GM21529 (cell line): ENCODE results near the gene ITGB4.
"Not testable (repeated sequence)": the region's sequence is repeated elsewhere in the genome, so short reads cannot be mapped to it uniquely, and the experiment has no call there.

ENCODE experiments used
- ATAC-seq: cut with Tn5 transposase; IDR thresholded peaks from one replicate; pipeline ENCODE4 v1.9.1; 2021; ENCODE audit not compliant: unreplicated experiment

ITGB4 gene

GRCh38 chr17:75769536-75769935 lies 48.3 kb downstream of the ITGB4 start:
- no peak for ATAC-seq

GRCh38 chr17:75771334-75772281 lies 50.3 kb downstream of the ITGB4 start:
- no peak for ATAC-seq

DNA sequence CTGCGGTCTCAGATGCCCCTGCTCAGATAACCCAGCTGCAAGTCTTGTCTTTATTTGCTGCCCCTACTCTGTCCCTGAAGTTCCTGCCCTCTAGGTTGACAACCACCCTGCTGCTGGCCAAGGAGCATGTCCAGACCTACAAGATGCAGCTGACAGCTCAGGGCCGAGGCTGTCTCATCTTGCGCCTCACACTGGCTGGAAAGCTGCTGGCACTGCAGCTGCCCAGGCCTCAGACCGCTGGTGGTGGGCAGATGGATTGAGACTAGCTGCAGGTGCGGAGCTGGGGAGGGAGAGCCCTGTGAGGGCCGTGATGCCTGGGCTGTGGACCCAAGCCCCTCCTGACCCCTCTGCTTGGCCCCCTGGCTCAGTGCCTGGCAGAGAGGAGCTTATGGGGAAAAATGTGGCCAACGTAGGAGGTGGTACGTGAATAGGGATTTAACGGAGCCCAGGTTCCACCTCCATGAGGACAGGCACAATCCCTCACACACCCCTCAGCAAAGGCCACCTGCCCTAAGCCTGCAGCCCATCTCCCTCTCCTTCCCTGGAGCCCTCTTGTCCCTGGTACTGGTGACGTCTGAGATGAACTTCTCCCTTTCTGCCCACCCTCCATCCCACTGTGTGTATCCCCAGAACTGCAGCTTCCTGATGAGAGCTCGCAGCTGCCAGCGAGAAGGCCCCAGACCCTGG lies 52.0 kb downstream of the ITGB4 start:
- no peak for ATAC-seq

DNA sequence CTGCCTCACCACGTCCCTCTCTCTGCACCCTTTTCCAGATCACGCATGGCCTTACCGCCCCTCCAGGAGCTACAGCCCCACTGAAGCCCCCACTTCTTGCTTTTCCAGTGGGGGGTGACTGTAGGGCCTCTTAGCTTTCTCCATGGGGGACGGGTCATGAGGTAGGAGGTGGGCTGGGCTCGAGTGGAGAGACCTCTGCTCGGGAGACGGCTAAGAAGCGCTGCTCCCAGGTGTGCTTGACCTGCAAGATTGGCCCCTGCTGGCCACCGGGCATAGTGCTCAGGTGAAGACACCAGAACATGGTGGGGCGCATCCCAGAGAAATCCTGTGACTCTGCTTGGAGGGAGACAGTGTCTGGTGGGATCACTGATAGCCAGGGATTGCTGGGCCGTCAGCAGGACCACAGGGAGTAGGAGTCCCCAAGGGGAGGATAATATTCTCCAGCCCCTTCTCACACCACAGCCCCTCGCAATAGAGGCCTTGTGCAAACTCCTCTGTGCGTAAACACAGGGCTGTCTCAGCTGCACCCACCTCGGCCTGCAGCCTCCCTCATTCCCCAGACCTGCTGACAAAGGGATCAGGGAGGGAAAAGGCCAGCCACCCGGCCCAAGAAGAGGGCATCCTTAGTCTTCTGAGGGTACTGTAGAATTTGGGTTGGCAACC lies 52.7 kb downstream of the ITGB4 start:
- no peak for ATAC-seq

- no peak for ATAC-seq
These were observed 53.3 kb downstream of the ITGB4 start for GRCh38 chr17:75774471-75774990.

DNA sequence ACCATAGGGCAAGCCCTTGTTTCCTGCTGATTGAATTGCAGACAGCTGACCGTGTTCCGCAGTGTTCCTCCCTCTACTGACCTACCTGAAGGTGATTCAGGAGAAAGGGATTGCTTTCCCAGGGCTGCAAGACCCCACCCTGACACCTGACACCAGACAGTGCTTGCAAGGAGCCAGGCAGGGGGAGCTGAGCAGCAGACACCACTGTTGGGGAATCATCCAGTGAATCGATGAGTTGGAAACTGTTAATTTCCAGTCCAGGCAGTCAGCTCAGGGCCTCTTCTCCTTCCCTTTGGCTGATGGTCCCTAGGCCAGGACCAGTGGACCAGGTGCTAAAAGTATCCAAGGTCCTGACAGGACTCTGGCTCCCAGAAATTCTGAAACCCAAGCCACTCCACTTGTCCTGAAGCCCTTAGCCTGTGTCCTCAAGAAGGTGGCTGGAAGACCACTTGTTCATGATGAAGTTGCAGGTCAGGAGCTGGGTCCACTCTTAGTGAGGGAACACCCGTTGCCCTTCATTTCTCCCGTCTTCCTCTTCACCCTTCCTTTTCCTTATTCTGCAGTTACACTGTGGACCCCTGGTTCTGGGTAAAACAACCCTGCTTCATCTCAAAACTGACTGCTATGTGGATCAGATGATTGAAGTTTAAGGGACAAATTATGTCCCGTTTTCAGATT lies 53.9 kb downstream of the ITGB4 start:
- ATAC-seq: no peak

DNA sequence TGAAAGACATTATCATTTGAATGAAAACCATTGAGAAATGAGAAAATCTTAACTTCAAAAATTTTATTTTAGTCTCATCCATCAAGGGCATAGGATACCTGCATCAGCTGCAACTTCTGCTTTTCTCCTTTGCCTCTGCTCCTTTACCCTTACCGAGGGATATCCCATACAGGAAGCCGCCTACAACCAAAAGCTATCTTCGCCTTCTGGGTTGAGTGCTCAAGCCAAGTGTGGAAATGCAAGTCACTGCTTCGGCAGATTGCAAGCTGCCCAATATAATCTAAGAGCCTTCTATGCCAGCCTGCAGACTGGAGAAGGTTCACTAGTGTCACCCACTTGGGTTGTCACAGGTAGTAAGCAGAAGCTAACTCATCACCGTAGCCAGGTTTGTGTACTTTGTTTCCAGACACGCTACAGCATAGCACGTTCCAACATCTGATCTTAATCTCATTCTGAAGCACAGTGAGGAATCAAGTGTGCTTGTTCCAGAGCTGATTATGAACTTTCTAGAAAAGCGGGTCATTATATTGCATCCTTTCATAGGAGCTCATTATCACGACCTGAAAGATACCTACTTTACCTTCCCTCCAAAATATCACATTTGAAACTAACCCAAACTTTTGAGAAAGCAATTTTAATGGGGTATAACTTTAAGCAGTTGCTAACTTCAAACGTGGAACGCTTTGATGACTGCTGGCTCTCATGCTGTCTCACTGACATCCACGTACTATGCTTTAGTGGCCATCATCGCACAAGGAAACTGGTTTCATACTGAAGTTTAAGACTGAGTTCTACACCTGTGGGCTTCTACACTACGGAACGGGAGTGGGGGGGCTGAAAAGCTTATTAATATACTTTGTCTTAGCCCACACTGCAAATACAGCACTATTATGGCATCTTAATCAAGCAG lies 55.4 kb downstream of the ITGB4 start:
- ATAC-seq: no peak

GRCh38 chr17:75777296-75777922 lies 56.1 kb downstream of the ITGB4 start:
- no peak for ATAC-seq

GRCh38 chr17:75778066-75778860 lies 57.0 kb downstream of the ITGB4 start:
- ATAC-seq: not testable (repeated sequence)

GRCh38 chr17:75778861-75779249 lies 57.6 kb downstream of the ITGB4 start:
- peak; percentile 5 for ATAC-seq

GRCh38 chr17:75779250-75779986 lies 58.2 kb downstream of the ITGB4 start:
- ATAC-seq: peak; percentile 64

DNA sequence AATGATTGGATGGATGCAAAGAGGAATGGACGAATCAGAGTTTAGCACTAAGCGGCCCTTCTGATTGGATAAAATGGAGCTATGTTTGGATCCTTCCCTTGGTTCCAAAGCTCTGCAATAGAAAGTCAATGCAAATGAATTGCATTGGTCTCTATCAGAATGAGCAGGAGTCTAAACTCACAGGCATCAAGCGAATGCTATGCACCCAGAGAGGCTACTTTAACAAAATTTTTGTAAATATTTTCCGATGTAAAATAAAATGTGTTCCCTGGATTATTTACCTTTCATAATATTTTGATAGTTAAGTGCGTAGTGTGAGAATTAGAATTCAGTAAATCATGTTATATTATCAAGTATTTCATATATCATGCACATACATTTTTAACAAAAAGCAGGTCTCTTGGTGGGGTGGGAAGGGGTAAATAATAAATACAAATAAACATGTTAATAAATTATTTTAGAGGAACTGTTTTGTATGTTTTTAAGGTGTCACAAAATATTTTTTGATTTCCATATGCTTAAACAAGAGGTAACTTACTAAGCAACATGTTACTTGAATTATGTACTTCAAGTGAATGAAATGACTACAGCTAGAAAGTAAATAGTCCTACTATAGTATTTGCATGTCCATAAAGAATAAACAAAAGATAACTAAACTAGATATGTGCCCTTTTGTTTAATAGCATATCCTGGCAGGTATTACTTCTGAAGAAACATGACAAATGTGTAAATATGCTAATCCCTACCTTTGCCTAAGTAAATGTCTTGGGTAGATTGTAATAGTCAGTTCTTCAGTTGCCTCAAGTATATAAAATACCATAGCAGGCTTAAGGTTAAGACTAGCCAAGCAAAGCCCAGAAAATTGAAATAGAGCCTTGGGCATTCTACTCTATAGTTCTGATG lies 59.0 kb downstream of the ITGB4 start:
- ATAC-seq: no peak

DNA sequence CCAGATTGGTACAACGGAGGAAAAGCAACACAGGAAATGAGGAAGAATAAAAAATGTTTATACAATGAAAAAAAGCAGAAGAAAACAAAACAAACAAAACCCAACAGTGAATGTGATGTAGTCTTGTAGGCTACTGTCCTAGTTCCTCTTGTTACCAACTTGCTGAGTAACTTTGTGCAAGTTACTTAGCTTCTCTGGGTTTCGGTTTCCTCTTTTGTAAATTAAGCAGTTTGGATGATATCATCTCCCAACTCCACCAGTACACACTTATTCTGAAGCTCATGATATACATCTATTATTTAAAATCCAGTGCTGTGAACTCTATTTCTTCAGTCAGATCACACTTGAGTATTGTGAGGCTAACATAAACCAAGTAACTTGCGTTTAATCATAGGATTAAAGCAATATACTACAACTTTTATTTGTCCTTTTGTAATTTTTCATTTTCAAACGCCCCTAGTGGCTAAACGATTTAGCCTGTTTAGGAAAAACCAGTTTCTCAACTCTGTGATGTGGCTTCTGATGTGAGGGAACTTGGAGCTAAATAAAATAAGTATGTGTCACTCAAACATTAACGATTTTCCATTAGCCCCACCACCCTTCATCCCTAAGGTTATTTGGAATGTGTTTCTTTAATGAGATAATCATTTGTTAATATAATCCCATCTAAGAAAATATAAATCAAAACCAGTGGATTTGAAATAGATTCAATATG lies 62.0 kb downstream of the ITGB4 start:
- no peak for ATAC-seq

DNA sequence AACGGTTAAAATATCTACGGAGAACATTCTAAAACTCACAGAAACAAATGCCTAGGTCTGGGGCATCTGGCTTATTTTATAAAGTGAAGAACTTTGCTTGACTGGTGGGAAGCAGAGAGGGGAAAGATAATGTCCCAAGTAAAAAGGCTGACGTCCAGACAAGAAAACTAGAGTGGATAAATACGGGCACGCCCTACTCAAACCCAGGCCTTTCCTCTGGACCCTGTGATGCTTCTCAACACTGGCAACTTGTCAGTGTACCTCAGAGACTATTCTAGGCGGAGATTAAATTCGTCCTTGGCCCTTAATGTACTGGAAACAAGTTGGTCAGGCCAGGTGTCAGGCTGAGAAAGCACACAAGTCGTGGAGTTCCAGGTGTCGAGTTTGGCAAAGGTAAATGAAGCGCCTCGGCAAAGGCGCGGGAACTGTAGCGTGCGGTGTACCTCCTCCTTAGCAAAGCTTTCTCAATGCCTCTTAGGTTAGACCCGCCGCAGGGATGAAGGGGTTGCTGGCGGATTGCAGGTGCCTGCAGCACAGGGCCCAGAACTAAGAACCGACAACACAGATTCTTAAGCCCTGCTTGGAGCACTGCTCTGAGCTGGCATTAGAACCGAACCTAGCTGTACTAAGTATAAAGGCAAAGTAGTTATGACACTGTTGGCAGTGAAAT lies 62.7 kb downstream of the ITGB4 start:
- peak; percentile 4 for ATAC-seq

- peak; percentile 58 for ATAC-seq
These were observed 63.3 kb downstream of the ITGB4 start, which contains the start of gene UNK for GRCh38 chr17:75784473-75785015. UNK (plus strand) TSS chr17:75784806; CDS start chr17:75784881, 75 bp downstream.
